Spinal cord (tissue), 10 donors: ENCODE measurements around the gene DLK2. TPM values are rescaled to one million over a fixed set of nuclear protein-coding genes. Genes with fewer than 3 reads are reported as not detected.

Experiments used
- DNase-seq, 6 donors: peaks; one replicate each; pipeline versions ENCODE4 v3.0.0 to v3.0.0-alpha.2; 2013 to 2015; ENCODE audit warnings: low spot score in 6 of 6, low read depth in 4 of 6
- H3K27ac ChIP-seq: one replicate; pipeline ENCODE4 v1.5.1; 2013; ENCODE audit warnings: low read depth, low read length, control low read depth
- H3K27me3 ChIP-seq: one replicate; pipeline ENCODE4 v1.6.1; 2013; ENCODE audit warnings: low read length; ENCODE audit not compliant: control insufficient read depth, insufficient read depth
- H3K36me3 ChIP-seq: one replicate; pipeline ENCODE4 v1.6.1; 2013; ENCODE audit warnings: low read length; ENCODE audit not compliant: control insufficient read depth, insufficient read depth
- H3K4me1 ChIP-seq: one replicate; pipeline ENCODE4 v1.6.1; 2013; ENCODE audit warnings: low read length; ENCODE audit not compliant: control insufficient read depth, insufficient read depth
- H3K4me3 ChIP-seq: one replicate; pipeline ENCODE4 v1.5.1; 2013; ENCODE audit warnings: low read depth, low read length, control low read depth
- H3K9me3 ChIP-seq: one replicate; pipeline ENCODE4 v1.6.1; 2013; ENCODE audit warnings: low read length; ENCODE audit not compliant: control insufficient read depth, insufficient read depth
- WGBS: methylation state at CpG from one replicate; pipeline ENCODE4 v1.1.5; 2013; ENCODE audit warnings: missing lambda C conversion rate; ENCODE audit not compliant: insufficient coverage; 5-methylcytosine and 5-hydroxymethylcytosine counted together
- polyA plus RNA-seq, 2 donors: library from polyadenylated mRNA; unstranded; fragments of 120-200 nt; gene quantifications; one replicate each; pipeline ENCODE4 v1.2.1, GENCODE V29; 2013; ENCODE audit not compliant: insufficient read length in 2 of 2
- small RNA-seq: library from RNA; depleted of rRNA; stranded (forward); fragments of <200 nt; gene quantifications from one replicate; pipeline ENCODE3, GENCODE V24; 2014; ENCODE audit warnings: low replicate concordance
- total RNA-seq, 2 donors: library from RNA; depleted of rRNA in 1 of 2; stranded (reverse); fragments of 120-200 nt in 1 of 2; fragments of >200 nt in 1 of 2; gene quantifications; one replicate each; pipeline versions ENCODE4 v1.2.3 to v1.2.4, GENCODE V29; 2013 to 2014
- donor health status: healthy.

DLK2 gene
- total and polyA plus RNA-seq, 4 donors: 3.5 to 14.5 (median 8.8) TPM

DNA sequence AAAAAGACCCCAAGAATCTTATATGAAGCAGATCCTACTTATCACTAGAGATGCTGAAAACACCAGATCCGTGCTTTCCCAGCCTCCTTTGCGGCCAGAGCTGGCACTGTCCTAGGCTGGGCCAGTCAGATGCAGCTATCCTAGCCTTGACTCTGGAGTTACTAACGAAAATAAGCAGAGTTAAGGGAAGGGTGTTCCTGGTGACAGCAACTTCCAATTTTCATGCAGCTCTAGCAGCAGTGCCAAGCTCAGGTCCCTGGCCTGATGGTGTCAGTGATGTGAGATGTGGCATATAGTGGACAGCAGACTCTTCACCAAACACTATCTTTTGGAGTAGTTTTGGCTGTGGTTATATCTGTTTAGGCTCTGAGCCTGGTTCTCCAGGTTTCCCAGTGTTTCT, 53.6 kb downstream of the DLK2 start:
- Histone ChIP-seq H3K4me1 (no peaks in the 10 kb centered on the region), H3K27me3 (no peaks in the 10 kb centered on the region), H3K9me3 (no peaks in the 10 kb centered on the region), H3K4me3 (no peak overlapping the region), H3K36me3 (no peaks in the 10 kb centered on the region), H3K27ac (no peak overlapping the region)
- no peak for DNase-seq
- WGBS: 93% methylated on average over 3 of the region's 3 CpGs

Small RNA genes within 50 kb of the gene (small RNA-seq; reads per million reads assigned to genes)
- not detected for gene MIR6780B
- not detected for gene RNU6-1113P

Other genes with a start within 250 kb of the DLK2 start
- gene DNPH1, start 226.1 kb downstream of the DLK2 start, total RNA-seq: 10 to 100 TPM; 18.1 to 70.6 TPM
- 10 to 100 TPM; 63.9 to 70.1 TPM for gene DNPH1, start 226.1 kb downstream of the DLK2 start, polyA plus RNA-seq
- 10 to 100 TPM in 1 of 2 donors, 1 to 10 TPM in 1; 6.1 to 12.3 TPM for gene TTBK1, start 212.1 kb downstream of the DLK2 start, total RNA-seq
- 10 to 100 TPM; 26.3 to 29.9 TPM for gene TTBK1, start 212.1 kb downstream of the DLK2 start, polyA plus RNA-seq
- under 1 TPM; 0.20 to 0.28 TPM for gene SLC22A7, start 157.3 kb downstream of the DLK2 start, total RNA-seq
- gene SLC22A7, start 157.3 kb downstream of the DLK2 start, polyA plus RNA-seq: 1 to 10 TPM in 1 of 2 donors, under 1 TPM in 1; 0.71 to 2.2 TPM
- gene CRIP3, start 146.7 kb downstream of the DLK2 start, total RNA-seq: 1 to 10 TPM; 5.7 to 8.4 TPM
- 10 to 100 TPM; 18.6 to 39.9 TPM for gene CRIP3, start 146.7 kb downstream of the DLK2 start, polyA plus RNA-seq
- gene ZNF318, start 85.9 kb downstream of the DLK2 start, total RNA-seq: 10 to 100 TPM; 17.7 to 22.5 TPM
- gene ZNF318, start 85.9 kb downstream of the DLK2 start, polyA plus RNA-seq: 10 to 100 TPM; 24.6 to 29.2 TPM
- 10 to 100 TPM; 15.8 to 25.2 TPM for gene ABCC10, start 28.0 kb downstream of the DLK2 start, total RNA-seq
- 10 to 100 TPM; 36.0 to 55.8 TPM for gene ABCC10, start 28.0 kb downstream of the DLK2 start, polyA plus RNA-seq
- 10 to 100 TPM in 1 of 2 donors, 1 to 10 TPM in 1; 8.8 to 18.2 TPM for gene TJAP1, start 22.0 kb upstream of the DLK2 start, total RNA-seq
- gene TJAP1, start 22.0 kb upstream of the DLK2 start, polyA plus RNA-seq: 10 to 100 TPM; 33.9 to 46.4 TPM
- 1 to 10 TPM; 1.8 to 3.2 TPM for gene LRRC73, start 54.8 kb upstream of the DLK2 start, total RNA-seq
- 10 to 100 TPM in 1 of 2 donors, 1 to 10 TPM in 1; 8.2 to 10.5 TPM for gene LRRC73, start 54.8 kb upstream of the DLK2 start, polyA plus RNA-seq
- gene YIPF3, start 61.4 kb upstream of the DLK2 start, total RNA-seq: 100 to 1,000 TPM in 1 of 2 donors, 10 to 100 TPM in 1; 54.7 to 106 TPM
- gene YIPF3, start 61.4 kb upstream of the DLK2 start, polyA plus RNA-seq: 100 to 1,000 TPM; 125 to 140 TPM
- 10 to 100 TPM; 22.6 to 28.9 TPM for gene POLR1C, start 61.5 kb upstream of the DLK2 start, total RNA-seq
- gene POLR1C, start 61.5 kb upstream of the DLK2 start, polyA plus RNA-seq: 10 to 100 TPM; 31.7 to 34.4 TPM
- gene XPO5, start 120.5 kb upstream of the DLK2 start, total RNA-seq: 10 to 100 TPM; 27.4 to 34.7 TPM
- gene XPO5, start 120.5 kb upstream of the DLK2 start, polyA plus RNA-seq: 10 to 100 TPM; 46.2 to 48.9 TPM
- 10 to 100 TPM; 10.5 to 13.3 TPM for gene POLH, start 120.6 kb upstream of the DLK2 start, total RNA-seq
- 10 to 100 TPM in 1 of 2 donors, 1 to 10 TPM in 1; 9.5 to 18.0 TPM for gene POLH, start 120.6 kb upstream of the DLK2 start, polyA plus RNA-seq
- 10 to 100 TPM; 26.2 to 46.6 TPM for gene GTPBP2, start 173.7 kb upstream of the DLK2 start, total RNA-seq
- gene GTPBP2, start 173.7 kb upstream of the DLK2 start, polyA plus RNA-seq: 10 to 100 TPM; 41.2 to 62.9 TPM
- gene MAD2L1BP, start 180.3 kb upstream of the DLK2 start, total RNA-seq: 10 to 100 TPM; 14.6 to 28.9 TPM
- 10 to 100 TPM; 26.7 to 27.1 TPM for gene MAD2L1BP, start 180.3 kb upstream of the DLK2 start, polyA plus RNA-seq
- 1 to 10 TPM; 1.6 to 4.7 TPM for gene RSPH9, start 189.5 kb upstream of the DLK2 start, total RNA-seq
- 1 to 10 TPM; 6.4 to 7.1 TPM for gene RSPH9, start 189.5 kb upstream of the DLK2 start, polyA plus RNA-seq
- gene MRPS18A, start 232.2 kb upstream of the DLK2 start, total RNA-seq: 10 to 100 TPM; 24.1 to 56.6 TPM
- gene MRPS18A, start 232.2 kb upstream of the DLK2 start, polyA plus RNA-seq: 10 to 100 TPM; 31.1 to 34.1 TPM